Bronchial epithelial cell (primary cell): Measurements from ENCODE around the gene STAC2. TPM values are rescaled to one million over a fixed set of nuclear protein-coding genes. Genes with fewer than 3 reads are reported as not detected.

Source experiments
- DNase-seq: peaks from one replicate; pipeline ENCODE4 v3.0.0-alpha.2; 2010; ENCODE audit warnings: low read depth
- FAIRE-seq: peaks from 2 replicates; lab custom pipeline; 2011; peaks lifted over from hg19 to GRCh38; lab: Jason Lieb, UNC
- H3K27me3 ChIP-seq: 2 replicates; pipeline ENCODE4 v1.5.1; 2011; ENCODE audit warnings: low read length; ENCODE audit not compliant: control insufficient read depth, insufficient read depth
- H3K36me3 ChIP-seq: 2 replicates; pipeline ENCODE4 v1.5.1; 2011; ENCODE audit warnings: low read length; ENCODE audit not compliant: control insufficient read depth, insufficient read depth
- H3K4me3 ChIP-seq: 2 replicates; pipeline ENCODE4 v1.5.1; 2011; ENCODE audit warnings: mild to moderate bottlenecking, low read depth, low read length, control low read depth
- total RNA-seq: library from RNA; depleted of rRNA; stranded (reverse); fragments of >200 nt; gene quantifications from 2 replicates; pipeline ENCODE4 v1.2.1, GENCODE V29; 2014
- TF ChIP-seq, protein P1 (sequence below): IDR thresholded peaks from 2 replicates; pipeline ENCODE4 v1.5.1; 2011; ENCODE audit warnings: mild to moderate bottlenecking, moderate library complexity, low read length, control low read depth, inconsistent platforms; ENCODE audit not compliant: insufficient read depth, severe bottlenecking

STAC2 gene
- total RNA-seq, 1 donor from 2014 or later, result not detected

DNA sequence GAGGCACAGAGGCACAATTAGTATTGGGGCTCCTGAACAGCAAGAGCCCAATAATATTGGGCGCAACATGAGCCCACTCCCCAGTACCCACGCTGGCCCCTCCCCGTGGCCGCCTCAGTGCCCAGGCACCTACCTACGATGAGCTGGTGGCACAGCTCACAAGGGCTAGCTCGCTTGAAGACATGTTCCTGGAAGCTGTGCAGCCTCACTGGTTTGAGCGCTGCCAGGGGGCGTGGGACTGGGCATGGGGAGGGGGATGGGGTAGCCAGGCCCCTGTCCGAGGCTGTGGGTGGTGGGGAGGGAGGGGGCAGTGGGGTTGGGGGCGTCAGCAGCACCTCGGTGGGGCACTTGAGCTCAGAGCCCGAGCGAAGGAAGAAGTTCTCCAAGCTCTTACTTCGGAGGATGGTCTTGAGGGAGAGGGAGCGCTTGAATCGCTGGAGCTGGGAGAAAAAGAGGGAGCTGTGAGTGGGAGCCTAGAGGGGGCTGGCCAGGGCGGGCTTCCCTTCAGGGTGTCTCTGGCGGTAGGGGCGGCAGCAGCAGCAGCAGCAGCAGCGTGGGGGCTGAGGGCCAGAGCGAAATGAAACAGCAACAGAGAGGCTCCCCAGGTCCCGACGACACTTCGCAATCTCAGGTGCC, 7.9 kb downstream of the STAC2 start:
- Histone ChIP-seq H3K36me3 (no peaks in the 10 kb centered on the region), H3K4me3 (no peak overlapping the region), H3K27me3 (no peaks in the 10 kb centered on the region)
- no peak for FAIRE-seq
- TF ChIP-seq, protein P1, sequence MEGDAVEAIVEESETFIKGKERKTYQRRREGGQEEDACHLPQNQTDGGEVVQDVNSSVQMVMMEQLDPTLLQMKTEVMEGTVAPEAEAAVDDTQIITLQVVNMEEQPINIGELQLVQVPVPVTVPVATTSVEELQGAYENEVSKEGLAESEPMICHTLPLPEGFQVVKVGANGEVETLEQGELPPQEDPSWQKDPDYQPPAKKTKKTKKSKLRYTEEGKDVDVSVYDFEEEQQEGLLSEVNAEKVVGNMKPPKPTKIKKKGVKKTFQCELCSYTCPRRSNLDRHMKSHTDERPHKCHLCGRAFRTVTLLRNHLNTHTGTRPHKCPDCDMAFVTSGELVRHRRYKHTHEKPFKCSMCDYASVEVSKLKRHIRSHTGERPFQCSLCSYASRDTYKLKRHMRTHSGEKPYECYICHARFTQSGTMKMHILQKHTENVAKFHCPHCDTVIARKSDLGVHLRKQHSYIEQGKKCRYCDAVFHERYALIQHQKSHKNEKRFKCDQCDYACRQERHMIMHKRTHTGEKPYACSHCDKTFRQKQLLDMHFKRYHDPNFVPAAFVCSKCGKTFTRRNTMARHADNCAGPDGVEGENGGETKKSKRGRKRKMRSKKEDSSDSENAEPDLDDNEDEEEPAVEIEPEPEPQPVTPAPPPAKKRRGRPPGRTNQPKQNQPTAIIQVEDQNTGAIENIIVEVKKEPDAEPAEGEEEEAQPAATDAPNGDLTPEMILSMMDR, result no peak
- DNase-seq, result no peak

DNA sequence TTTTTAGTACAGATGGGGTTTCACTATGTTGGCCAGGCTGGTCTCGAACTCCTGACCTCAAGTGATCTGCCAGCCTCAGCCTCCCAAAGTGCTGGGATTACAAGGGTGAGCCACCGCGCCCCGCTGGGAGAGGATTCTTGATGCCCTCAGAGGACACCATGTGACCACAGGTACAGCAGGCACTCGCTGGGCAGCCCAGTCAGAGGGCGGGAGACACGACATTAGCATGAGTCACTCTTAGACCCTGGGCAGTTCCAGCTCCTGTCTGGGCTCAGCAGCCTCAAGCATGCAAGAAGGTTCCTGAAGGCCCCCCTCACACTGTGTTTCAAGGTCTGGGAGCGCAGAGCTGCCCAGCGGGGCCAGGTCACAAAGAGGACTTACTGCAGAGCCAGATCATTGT, 11.9 kb downstream of the STAC2 start:
- Histone ChIP-seq H3K4me3 (no peak overlapping the region), H3K27me3 (no peaks in the 10 kb centered on the region), H3K36me3 (no peaks in the 10 kb centered on the region)
- no peak for FAIRE-seq
- DNase-seq, result peak; percentile 59
- TF ChIP-seq, protein P1, result no peak

DNA sequence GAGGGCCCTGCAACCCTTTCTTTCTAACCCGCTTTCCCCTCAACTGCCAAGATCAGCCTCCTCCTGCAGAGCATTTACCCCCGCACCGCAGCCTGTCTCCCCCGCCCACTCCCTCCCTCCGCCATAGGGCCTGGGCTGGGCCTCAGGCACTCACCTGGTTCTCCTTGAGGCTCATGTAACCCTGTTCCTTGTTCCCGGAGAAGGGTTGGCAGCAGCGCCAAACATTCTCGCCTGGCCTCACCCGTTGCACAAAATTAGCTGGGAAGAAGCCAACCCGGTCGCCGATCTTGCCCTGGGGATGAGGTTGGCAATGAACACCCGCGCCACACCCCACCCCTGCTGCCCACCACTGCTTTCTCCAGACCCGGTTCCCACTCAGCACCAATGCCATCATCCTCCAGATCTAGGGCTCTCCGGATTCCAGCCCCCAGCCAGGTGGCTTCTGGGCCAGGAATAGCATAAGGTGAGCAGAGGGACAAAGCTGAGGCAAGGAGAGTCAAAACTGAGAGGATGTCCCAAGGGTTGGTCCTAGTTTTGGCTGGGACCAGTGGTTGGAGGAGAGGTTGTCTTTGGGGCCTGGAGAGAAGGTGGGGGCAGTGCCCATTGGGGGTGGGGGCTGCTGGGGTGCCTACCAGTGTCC, 12.8 kb downstream of the STAC2 start:
- no peak overlapping the region for H3K4me3 ChIP-seq
- no peaks in the 10 kb centered on the region for H3K27me3 ChIP-seq
- FAIRE-seq (no peak), DNase-seq (peak; percentile 22)
- TF ChIP-seq, protein P1, result no peak
- no peaks in the 10 kb centered on the region for H3K36me3 ChIP-seq

DNA sequence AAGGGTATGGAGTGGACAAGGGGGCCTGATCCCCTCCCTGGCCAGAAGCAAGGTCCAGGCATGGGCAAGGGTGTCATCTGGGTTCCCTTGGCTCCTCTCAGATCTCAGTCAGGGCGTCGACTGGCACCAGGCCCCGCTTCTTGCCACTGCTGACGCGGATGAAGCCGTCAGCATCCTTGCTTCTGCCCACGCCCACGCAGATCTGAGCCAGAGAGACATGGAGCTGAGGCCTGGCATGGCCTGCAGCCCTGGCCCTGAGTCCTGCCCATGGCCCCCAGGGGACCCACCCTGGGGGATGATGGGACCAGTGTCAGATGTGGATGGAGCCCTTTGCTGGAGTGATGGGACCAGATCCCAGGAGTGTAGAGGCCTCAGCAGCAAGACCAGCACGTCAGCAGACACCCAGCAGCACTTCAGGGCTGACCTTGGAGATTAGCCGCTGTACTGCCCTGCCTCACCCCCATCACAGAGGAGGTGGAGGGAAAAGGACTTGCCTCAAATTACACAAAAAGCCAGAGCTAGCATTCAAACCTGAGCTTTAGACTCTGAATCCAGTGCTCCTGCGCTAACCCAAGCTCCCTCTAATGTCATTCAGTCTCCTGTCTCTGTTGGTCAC, 13.4 kb downstream of the STAC2 start:
- TF ChIP-seq, protein P1, result no peak
- DNase-seq (no peak), FAIRE-seq (no peak)
- H3K27me3 ChIP-seq, result no peaks in the 10 kb centered on the region
- H3K4me3 ChIP-seq, result no peak overlapping the region
- H3K36me3 ChIP-seq, result no peaks in the 10 kb centered on the region

DNA sequence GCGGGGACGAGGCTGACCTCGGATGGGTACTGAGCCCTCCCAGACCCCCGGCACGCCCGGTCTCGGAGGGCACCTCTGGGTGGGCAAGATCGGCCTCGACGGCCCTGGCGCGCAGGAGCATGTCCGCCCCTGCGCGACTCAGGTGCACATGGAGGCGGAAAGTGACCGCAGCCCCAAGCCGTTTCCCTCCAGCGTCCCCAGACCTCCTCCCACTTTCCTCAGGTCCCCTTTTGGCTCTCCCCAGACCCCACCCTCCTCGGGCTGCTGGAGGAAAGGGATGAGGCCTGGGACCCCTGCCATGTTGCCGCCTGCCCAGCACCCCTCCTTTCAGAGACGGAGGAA, 15.7 kb downstream of the STAC2 start:
- DNase-seq (no peak), FAIRE-seq (no peak)
- TF ChIP-seq, protein P1, result no peak
- Histone ChIP-seq H3K27me3 (no peaks in the 10 kb centered on the region), H3K4me3 (peak overlapping the region; percentile 23), H3K36me3 (no peaks in the 10 kb centered on the region)
